Prostate gland (tissue), 2 donors: ENCODE measurements around the gene MPI.
A peak's percentile ranks its signal among the peaks of the same experiment; 100 is the strongest.

Experiments
- POLR2A ChIP-seq: fragments of 450-650 bp; IDR thresholded peaks from one replicate; pipeline ENCODE4 v1.6.1; 2016; ENCODE audit warnings: antibody characterized with exemption, mild to moderate bottlenecking
- POLR2AphosphoS5 ChIP-seq: sonication (generic); formaldehyde crosslinking; IDR thresholded peaks from one replicate; pipeline ENCODE4 v1.6.1; 2017; ENCODE audit warnings: antibody characterized with exemption
- TF ChIP-seq, protein P1 (sequence below), 4 experiments: fragments of 200-600 bp in 2 of 4; fragments of 450-650 bp in 2 of 4; sonication (generic) in 2 of 4; IDR thresholded peaks; 1 replicate in 3 of 4; 2 replicates in 1 of 4; pipeline ENCODE4 v1.5.1; 2016 to 2019; ENCODE audit warnings: antibody characterized with exemption in 4 of 4, mild to moderate bottlenecking in 2 of 4, moderate library complexity in 2 of 4

DNA sequence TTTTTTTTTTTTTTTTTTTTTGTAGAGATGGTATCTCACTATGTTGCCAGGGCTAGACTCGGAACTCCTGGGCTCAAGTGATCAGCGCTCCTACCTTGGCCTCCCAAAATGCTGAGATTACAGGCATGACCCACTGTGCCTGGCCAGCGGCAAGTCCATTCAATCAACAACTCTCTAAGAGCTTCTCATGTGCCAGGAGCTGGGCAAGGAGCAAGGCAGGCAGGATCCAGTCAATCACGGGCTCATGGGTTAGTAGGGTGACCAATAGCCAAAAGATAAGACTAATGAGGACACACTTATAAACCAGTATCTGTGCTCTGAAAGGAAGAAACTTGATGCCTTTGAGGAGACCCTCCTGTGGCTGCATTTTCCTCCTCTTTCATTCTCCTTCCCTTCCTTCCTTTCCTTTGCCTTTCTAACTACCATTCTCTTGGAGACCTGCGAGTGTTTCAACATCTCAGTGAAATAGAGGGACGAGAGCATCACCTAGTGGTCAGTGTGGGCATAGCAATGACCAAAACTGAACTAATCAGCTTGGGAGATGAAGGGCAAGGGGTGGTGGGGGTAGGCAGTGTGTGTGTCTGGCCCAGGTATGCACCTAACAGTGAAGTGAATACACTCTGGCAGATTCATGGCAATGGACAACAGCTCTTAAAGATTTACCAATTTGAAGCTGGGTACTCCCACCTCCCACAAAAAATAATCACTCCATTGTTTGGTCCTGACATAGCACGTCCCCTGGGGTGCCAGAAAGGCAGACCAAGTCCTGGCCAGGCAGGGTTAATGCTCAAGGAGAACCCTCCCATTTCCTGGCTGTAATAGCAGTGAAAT, 60.5 kb downstream of the MPI start:
- TF ChIP-seq, protein P1, sequence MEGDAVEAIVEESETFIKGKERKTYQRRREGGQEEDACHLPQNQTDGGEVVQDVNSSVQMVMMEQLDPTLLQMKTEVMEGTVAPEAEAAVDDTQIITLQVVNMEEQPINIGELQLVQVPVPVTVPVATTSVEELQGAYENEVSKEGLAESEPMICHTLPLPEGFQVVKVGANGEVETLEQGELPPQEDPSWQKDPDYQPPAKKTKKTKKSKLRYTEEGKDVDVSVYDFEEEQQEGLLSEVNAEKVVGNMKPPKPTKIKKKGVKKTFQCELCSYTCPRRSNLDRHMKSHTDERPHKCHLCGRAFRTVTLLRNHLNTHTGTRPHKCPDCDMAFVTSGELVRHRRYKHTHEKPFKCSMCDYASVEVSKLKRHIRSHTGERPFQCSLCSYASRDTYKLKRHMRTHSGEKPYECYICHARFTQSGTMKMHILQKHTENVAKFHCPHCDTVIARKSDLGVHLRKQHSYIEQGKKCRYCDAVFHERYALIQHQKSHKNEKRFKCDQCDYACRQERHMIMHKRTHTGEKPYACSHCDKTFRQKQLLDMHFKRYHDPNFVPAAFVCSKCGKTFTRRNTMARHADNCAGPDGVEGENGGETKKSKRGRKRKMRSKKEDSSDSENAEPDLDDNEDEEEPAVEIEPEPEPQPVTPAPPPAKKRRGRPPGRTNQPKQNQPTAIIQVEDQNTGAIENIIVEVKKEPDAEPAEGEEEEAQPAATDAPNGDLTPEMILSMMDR (IDR thresholded peaks at IDR 0.05) = peak; percentile 93 to 98 (median 96)
- TF ChIP-seq POLR2A (no peak), POLR2AphosphoS5 (peak; percentile 79)
